Myocyte (in vitro differentiated cells): ENCODE results near the gene NUDT7. TPM values are rescaled to one million over a fixed set of nuclear protein-coding genes. Genes with fewer than 3 reads are reported as not detected.

ENCODE experiments used
- DNase-seq: peaks from one replicate; pipeline ENCODE4 v3.0.0-alpha.2; 2012; ENCODE audit warnings: low read depth
- total RNA-seq: library from RNA; depleted of rRNA; stranded (reverse); fragments of >200 nt; gene quantifications from 2 replicates; pipeline ENCODE4 v1.2.3, GENCODE V29; 2014

NUDT7 gene
- total RNA-seq, 1 donor from 2014 or later: 0.53 TPM

GRCh38 chr16:77724174-77724573, 1.9 kb downstream of the NUDT7 start:
- no peak for DNase-seq

DNA sequence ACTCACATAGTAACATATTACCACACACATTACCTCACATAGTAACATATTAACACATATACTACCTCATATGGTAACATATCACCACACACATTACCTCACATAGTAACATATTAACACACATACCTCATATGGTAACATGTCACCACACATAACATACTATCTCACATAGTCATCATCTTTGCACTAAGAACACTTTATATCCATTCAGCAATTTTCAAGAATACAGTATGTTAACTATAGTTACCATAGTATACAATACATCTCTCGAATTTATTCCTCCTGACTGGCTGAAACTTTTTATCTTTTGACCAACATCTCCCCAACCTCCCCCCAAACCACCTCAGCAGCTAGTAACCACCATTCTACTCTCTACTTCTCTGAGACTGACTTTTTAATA, 7.6 kb downstream of the NUDT7 start:
- DNase-seq: no peak

DNA sequence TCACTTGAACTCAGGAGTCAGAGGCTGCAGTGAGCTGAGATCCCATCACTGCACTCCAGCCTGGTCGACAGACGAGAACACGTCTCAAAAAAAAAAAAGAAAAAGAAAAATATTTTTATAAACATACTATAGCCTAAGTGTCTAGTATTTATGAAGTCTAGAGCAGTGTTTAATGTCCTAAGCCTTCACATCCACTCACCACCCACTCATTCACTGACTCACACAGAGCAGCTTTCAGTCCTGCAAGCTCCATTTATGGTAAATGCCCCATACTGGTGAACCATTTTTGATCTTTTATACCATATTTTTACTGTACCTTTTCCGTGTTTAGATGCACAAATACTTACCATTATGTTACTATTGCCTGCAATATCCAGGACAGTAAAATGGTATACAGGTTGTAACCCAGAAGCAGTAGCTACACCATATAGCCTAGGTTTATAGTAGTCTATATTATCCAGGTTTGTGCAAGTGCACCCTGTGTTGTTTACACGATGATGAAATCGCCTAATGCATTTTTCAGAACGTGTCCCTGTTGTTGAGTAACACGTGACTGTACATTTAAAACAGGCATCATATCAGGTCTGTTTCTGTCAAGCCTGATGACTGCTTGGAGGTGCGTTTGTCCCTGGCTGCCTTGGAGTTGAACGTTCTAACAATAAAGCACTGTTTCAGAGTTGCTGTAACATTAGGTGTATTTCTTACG, 10.1 kb downstream of the NUDT7 start:
- no peak for DNase-seq

GRCh38 chr16:77736879-77737278, 14.6 kb downstream of the NUDT7 start:
- DNase-seq: no peak

- DNase-seq: no peak
Measured at GRCh38 chr16:77738706-77739558, 16.6 kb downstream of the NUDT7 start.

DNA sequence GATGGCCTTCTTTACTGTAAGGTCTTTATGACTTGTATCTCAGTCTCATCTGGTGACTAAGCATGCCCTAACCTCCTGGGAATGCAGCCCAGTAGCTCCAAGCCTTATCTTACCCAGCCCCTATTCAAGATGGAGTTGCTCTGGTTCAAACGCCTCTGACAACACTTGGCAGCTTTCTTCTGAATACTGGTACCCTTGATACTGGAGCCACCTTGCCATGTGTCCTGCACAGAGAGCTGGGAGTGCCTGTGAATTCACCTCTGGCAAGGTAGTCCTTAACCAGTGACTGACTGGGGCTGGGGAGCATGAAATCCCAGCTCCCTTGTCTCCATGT, 17.2 kb downstream of the NUDT7 start:
- no peak for DNase-seq

GRCh38 chr16:77744141-77744540, 21.8 kb downstream of the NUDT7 start:
- DNase-seq: no peak

DNA sequence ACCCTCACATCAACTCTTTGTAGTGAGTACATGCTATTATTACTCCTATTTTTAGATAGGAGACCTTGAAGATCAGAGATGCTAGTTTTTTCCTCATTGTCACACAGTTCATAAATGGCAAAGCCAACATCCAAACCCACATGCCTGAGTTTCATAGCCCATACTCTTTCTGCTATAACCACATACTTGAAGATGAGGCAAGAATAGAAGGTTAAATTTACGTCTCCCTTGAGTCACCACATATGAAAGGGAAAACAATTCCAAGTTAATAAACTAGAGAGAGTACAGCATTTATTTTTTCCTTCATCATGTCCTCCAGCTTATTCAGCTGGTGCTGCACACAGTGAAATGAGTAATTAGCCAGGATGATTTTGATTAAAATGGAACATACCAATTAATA, 23.7 kb downstream of the NUDT7 start:
- no peak for DNase-seq

- no peak for DNase-seq
Measured at GRCh38 chr16:77748421-77749005, 26.2 kb downstream of the NUDT7 start.

GRCh38 chr16:77749415-77749814, 27.1 kb downstream of the NUDT7 start:
- DNase-seq: no peak

DNA sequence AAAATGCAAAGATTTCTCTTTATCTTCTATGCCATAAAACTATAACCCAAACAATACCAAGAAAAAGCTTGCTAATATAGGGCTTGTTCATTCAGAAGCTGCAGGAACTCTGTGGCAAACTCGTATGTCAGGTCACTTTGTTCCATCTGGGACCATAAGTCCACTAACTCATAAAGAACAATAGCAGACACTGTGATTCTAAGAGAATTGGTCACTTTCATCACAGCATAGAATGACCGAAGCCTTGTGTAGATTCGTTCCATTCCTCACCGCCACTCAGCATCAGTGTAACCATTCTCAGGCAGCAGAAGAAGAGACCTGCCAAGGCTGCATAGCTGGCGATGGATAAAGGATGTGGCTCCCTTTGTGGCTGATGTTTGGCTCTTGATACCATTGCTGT, 35.7 kb downstream of the NUDT7 start:
- no peak for DNase-seq

DNA sequence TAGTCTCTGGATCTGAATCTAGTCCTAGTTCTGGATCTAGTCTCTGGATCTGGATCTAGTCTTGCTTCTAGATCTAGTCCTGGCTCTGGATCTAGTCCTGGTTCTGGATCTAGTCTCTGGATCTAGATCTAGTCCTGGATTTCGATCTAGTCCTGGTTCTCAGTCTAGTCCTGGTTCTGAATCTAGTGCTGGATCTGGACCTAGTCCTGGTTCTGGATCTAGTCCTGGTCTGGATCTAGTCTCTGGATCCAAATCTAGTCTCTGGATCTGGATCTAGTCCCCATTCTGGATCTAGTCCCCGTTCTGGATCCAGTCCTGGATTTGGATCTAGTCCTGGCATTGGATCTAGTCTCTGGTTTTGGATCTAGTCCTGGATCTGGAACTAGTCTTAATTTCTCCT, 36.2 kb downstream of the NUDT7 start:
- DNase-seq: no peak

- no peak for DNase-seq
Measured at GRCh38 chr16:77759201-77759600, 36.9 kb downstream of the NUDT7 start.

DNA sequence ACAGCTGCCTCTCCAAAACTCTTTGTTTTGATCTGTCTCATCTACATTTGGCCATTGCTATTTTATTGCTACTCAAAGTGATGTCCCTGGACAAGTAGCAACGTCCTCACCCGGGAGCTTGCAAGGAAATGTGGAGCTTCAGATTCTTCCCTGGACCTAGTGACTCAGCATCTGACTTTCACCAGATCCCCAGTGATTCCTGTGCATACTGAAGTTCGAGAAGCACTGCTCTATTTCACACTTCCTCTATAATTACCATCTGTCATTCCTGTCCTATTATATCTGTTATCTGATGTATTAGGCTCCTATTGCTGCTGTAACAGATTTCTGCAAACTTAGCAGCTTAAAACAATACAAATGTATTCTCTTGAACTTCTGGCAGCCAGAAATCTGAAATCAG, 37.5 kb downstream of the NUDT7 start:
- DNase-seq: no peak

DNA sequence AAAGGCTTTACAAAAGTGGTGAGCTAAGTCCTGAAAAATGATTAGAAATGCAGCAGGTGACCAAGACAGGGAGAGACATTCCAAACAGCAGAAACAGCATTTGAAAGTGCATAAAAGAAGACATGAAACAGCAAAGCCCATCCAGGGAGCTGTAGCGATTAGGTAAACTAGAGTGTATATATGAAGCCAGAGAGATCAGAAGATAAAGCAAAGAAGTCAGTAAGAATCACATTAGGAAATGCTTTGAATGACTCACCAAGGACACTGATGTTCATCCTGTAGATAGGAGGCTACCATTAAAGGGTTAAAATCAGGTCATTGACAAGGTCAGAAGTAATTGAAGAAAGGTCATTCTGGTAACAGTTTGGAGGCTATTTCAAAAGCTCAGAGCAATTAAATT, 38.5 kb downstream of the NUDT7 start:
- no peak for DNase-seq

DNA sequence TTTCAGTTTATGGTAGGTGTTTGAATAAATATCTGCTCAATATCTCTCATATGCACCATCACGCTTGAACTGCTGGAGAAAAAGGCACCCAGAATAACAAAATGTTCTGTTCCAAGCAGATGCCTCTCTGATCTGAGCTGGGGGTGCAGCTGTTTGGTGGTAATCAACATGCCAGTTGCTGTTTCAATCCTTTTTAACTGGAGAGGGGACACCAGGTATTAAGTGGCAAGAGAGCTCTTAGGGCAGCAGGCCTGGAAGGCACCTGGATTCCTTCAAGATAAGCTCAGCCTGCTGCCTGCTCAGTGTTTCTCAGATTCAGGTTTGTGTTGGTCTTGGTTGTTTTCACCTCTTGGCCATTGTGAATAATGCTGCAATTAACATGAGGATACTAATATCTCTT, 38.9 kb downstream of the NUDT7 start:
- DNase-seq: no peak

DNA sequence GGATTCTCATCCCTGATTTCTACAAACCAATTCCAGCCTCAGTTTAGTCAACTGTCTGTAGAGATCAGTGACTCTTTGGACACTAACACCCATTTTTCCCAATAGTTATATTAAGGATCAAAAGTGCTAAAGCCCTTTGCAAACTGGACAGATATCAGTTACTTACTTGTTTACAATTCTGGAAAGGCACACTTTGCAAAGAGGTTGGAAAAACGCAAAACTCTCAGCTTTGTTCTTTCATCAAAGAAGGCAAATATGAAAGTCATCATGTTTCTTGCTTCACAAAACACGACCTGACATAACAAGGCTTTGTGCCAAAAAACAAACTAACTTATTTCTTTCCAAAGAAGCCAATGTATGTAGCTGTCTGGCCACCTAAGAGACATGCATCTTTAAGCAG, 39.9 kb downstream of the NUDT7 start:
- no peak for DNase-seq

GRCh38 chr16:77763994-77764393, 41.7 kb downstream of the NUDT7 start:
- no peak for DNase-seq

DNA sequence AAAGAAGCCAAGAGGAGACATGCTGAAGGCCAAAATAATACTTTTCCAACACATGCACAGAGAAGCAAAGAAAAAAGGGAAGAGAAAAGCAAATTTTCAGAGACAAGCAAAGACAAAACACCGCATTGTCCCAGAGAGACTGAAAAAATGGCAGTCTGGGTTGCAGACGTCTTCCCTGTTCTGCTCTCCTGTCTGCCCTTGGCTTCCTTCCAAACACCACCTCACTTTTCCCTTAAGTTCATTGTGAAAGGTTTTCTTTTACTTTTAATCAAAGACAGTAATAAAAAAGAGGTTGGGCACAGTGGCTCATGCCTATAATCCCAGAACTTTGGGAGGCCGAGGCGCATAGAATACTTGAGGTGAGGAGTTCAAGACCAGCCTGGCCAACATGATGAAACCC, 44.9 kb downstream of the NUDT7 start:
- DNase-seq: no peak

- no peak for DNase-seq
Measured at GRCh38 chr16:77767826-77768225, 45.5 kb downstream of the NUDT7 start.

DNA sequence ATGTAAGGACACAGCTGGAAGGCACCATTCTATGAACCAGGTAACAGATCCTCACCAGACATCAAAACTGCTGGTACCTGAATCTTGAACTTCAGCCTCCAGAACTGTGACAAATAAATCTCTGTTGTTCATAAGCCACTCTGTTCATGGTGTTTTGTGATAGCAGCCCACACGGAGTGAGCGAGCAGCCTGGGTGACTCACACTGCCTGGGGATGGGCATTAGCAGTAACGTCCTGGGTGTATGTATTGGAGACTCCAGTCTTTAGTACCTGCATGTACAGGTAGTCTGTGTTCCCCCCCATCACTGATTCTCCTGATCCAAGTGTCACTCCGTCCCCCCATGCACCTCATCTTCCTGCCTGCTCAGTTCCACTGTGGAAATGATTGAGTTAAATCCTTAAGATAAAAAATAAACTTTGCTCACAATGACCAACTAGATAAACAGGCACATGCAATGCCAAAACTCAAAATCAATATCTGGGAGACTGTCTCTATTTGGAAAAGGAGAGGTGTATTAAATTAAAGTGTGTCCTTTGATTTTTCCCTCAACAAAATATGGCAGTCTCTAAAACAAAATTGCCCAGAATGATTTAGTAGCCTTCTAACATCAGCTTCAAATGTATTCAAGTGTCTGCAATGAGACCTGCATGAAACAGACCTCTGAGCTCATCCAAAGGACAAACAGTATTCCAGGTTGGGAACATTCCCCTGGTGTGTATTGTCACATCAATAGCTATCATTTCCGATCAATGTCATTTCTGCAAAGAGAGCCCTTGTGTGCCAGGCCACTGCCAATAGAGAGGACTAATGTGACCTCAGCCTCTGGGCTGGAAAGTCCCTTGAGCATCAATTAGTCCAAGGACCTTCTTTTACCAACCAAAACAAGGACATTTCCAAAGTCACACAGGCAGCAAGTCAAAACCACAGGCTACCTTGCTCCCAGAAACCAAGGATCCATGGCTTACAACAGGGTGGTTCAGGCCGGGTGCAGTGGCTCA, 53.9 kb downstream of the NUDT7 start:
- no peak for DNase-seq
